ENCODE data around the gene PTPRU. TPM values are rescaled to one million over a fixed set of nuclear protein-coding genes. Genes with fewer than 3 reads are reported as not detected.

The PTPRU gene
- total RNA-seq, 2 experiments from 2014 or later: 0.16 to 0.56 TPM

DNA sequence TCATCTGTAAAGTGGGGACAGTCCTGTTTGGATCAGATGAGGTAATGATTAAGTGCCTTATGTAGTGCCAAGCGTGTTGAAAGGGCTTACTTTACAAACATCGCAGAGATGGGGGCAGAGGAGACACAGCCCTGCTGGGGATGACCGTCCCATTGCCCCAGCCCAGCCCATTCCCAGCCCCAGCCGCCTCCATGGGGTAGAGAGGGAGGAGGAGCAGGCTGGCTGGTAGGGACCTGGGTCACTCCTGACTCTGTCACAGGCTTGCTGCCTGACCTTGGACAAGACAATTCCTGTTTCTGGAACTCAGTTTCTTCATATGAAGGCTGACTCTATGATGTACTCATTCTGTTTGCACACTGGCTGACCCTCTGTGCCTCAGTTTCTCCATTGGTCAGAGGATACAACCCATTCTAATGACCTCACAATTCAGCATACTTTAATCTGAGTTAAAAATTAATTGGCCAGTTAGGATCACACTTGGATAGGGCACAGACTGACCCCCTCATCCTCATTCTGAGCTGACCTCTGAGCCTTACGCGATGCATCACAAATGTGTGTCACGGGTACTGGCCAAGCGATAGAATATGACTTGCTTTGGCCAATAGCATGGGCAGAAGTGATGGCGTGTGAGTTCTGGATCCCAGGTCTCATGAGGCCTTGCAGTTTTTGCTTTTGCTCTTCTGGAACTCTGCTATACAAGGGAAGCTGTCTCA is 91.1 kb downstream of the PTPRU start:
- ATAC-seq (ENCODE audit: poor library complexity): no peak
- Mint-ChIP-seq H3K27ac (no peak overlapping the region), H3K27me3 (peaks cover 15% of the 10 kb centered on the region), H3K36me3 (ENCODE audit: low read depth) (no peaks in the 10 kb centered on the region), H3K4me1 (ENCODE audit: low read depth) (no peaks in the 10 kb centered on the region), H3K9me3 (no peaks in the 10 kb centered on the region), H3K4me3 (no peak overlapping the region)
- Histone ChIP-seq H3K4me1 (ENCODE audit: insufficient read depth, low read length) (no peaks in the 10 kb centered on the region), H3K9me3 (ENCODE audit: control insufficient read depth in 1 of 2, insufficient read depth in 1 of 2, low read length in 2 of 2) (no peaks in the 10 kb centered on the region), H3K27me3 (ENCODE audit: control insufficient read depth in 1 of 2, insufficient read depth in 2 of 2, low read length in 2 of 2) (peaks cover 0 to 5% of the 10 kb centered on the region in 2 experiments), H3K36me3 (ENCODE audit: insufficient read depth, low read length) (no peaks in the 10 kb centered on the region), H3K27ac (ENCODE audit: low read depth in 1 of 2, low read length in 2 of 2) (no peak overlapping the region), H3K4me3 (ENCODE audit: low read length) (no peak overlapping the region)
- intact Hi-C loops (cut with DNase I, micrococcal nuclease): no loop called here
- TF ChIP-seq, protein P1, sequence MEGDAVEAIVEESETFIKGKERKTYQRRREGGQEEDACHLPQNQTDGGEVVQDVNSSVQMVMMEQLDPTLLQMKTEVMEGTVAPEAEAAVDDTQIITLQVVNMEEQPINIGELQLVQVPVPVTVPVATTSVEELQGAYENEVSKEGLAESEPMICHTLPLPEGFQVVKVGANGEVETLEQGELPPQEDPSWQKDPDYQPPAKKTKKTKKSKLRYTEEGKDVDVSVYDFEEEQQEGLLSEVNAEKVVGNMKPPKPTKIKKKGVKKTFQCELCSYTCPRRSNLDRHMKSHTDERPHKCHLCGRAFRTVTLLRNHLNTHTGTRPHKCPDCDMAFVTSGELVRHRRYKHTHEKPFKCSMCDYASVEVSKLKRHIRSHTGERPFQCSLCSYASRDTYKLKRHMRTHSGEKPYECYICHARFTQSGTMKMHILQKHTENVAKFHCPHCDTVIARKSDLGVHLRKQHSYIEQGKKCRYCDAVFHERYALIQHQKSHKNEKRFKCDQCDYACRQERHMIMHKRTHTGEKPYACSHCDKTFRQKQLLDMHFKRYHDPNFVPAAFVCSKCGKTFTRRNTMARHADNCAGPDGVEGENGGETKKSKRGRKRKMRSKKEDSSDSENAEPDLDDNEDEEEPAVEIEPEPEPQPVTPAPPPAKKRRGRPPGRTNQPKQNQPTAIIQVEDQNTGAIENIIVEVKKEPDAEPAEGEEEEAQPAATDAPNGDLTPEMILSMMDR (IDR thresholded peaks at IDR 0.05): no peak
- no peak for DNase-seq
- POLR2A ChIA-PET: no interaction called here
- CTCF ChIA-PET: no interaction called here

DNA sequence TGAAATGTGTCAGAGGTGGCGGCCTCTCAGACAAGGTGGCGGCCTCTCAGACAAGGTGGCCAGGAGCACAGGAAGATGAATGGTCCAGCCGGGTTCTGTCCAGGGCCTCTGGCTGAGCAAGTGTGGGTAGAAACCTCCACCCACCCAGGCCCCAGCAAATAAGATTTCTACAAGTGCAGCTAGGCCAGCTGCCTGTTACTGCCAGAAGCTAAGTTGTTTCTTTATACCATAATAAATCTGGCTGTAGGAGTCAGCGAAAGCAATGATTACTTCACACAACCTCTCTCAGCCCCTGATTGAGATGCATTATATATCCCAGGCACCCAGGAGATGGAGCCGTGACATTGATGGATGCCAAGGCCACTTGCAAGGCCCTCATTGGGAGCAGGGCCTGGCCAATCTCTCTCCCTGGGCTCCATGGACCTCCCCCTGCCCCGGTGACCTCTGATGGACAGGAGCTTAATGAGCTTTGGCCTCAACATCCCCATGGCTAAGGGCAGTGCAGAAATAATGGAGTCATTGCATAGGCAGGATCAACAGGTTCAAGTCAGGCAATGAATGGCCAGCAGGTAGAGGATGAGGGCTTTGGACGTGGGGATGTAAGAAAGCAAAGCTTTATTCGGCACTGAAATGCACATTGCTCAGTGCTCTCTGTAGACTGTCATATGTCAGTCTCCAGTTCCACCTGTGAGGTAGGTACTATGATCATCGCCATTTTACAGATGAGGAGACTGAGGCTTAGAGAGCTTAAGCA is 92.9 kb downstream of the PTPRU start:
- no peak overlapping the region for H3K4me3 ChIP-seq (ENCODE audit: low read length)
- ATAC-seq (ENCODE audit: poor library complexity): no peak
- no peaks in the 10 kb centered on the region for H3K9me3 Mint-ChIP-seq
- H3K4me1 ChIP-seq (ENCODE audit: insufficient read depth, low read length): no peaks in the 10 kb centered on the region
- H3K27ac ChIP-seq (ENCODE audit: low read depth in 1 of 2, low read length in 2 of 2): no peak overlapping the region
- H3K27ac Mint-ChIP-seq: no peak overlapping the region
- no peaks in the 10 kb centered on the region for H3K36me3 ChIP-seq (ENCODE audit: insufficient read depth, low read length)
- intact Hi-C loops (cut with DNase I, micrococcal nuclease): no loop called here
- no peak overlapping the region for H3K4me3 Mint-ChIP-seq
- peaks cover 17% of the 10 kb centered on the region for H3K27me3 Mint-ChIP-seq
- no peaks in the 10 kb centered on the region for H3K36me3 Mint-ChIP-seq (ENCODE audit: low read depth)
- peaks cover 0 to 5% of the 10 kb centered on the region in 2 experiments for H3K27me3 ChIP-seq (ENCODE audit: control insufficient read depth in 1 of 2, insufficient read depth in 2 of 2, low read length in 2 of 2)
- TF ChIP-seq, protein P1 (IDR thresholded peaks at IDR 0.05): no peak
- no peaks in the 10 kb centered on the region for H3K4me1 Mint-ChIP-seq (ENCODE audit: low read depth)
- no peak for DNase-seq
- CTCF ChIA-PET: no interaction called here
- POLR2A ChIA-PET: no interaction called here
- no peaks in the 10 kb centered on the region for H3K9me3 ChIP-seq (ENCODE audit: control insufficient read depth in 1 of 2, insufficient read depth in 1 of 2, low read length in 2 of 2)

DNA sequence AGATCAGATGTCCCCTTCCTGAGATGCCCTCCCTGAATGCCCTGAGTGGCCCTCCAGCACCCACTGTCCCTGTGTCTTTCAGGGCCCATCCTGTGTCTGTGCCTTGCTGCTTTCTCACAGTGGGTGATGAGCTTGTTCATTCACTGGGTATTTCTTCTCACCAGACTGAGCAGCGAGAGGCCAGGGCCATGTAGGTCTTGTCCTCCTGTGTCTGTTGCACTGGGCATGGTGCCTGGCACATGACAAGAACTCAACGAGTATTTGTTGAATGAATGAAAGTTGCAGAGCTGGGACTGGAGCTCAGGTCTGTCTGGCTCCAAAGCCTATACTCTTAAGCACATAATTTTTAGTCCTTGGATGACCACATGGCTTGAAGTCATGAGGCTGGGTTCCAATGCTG is 93.8 kb downstream of the PTPRU start:
- TF ChIP-seq, protein P1 (IDR thresholded peaks at IDR 0.05): no peak
- ATAC-seq (ENCODE audit: poor library complexity) (no peak), DNase-seq (no peak)
- intact Hi-C loops (cut with DNase I, micrococcal nuclease): no loop called here
- POLR2A ChIA-PET: no interaction called here
- Histone ChIP-seq H3K4me1 (ENCODE audit: insufficient read depth, low read length) (no peaks in the 10 kb centered on the region), H3K36me3 (ENCODE audit: insufficient read depth, low read length) (no peaks in the 10 kb centered on the region), H3K4me3 (ENCODE audit: low read length) (no peak overlapping the region), H3K9me3 (ENCODE audit: control insufficient read depth in 1 of 2, insufficient read depth in 1 of 2, low read length in 2 of 2) (no peaks in the 10 kb centered on the region), H3K27me3 (ENCODE audit: control insufficient read depth in 1 of 2, insufficient read depth in 2 of 2, low read length in 2 of 2) (peaks cover 0 to 5% of the 10 kb centered on the region in 2 experiments), H3K27ac (ENCODE audit: low read depth in 1 of 2, low read length in 2 of 2) (no peak overlapping the region)
- CTCF ChIA-PET: no interaction called here
- Mint-ChIP-seq H3K27ac (no peak overlapping the region), H3K27me3 (peaks cover 17% of the 10 kb centered on the region), H3K36me3 (ENCODE audit: low read depth) (no peaks in the 10 kb centered on the region), H3K4me3 (no peak overlapping the region), H3K9me3 (no peaks in the 10 kb centered on the region), H3K4me1 (ENCODE audit: low read depth) (no peaks in the 10 kb centered on the region)

All from CD4-positive, alpha-beta T cell (primary cell).